Measurements from ENCODE around the gene TAS2R40.

DNA sequence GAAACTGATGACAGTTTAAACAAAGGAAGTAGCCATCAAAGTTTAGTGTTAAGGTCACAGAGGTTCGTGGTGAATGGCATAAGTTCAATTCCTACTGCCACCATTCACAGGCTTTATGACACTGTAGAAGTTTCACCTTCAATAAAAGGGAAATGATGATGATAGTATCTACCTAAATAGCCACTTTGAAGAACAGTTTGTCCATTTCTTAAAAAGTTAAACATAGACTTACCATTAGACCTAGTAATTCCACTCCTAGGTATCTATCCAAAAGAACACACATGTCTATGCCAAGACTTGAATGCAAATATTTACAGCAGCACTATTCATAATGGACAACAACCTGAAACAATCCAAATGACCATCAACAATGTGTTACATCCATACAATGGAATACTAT, 22.5 kb downstream of the TAS2R40 start:
- TF ChIP-seq, protein P1, sequence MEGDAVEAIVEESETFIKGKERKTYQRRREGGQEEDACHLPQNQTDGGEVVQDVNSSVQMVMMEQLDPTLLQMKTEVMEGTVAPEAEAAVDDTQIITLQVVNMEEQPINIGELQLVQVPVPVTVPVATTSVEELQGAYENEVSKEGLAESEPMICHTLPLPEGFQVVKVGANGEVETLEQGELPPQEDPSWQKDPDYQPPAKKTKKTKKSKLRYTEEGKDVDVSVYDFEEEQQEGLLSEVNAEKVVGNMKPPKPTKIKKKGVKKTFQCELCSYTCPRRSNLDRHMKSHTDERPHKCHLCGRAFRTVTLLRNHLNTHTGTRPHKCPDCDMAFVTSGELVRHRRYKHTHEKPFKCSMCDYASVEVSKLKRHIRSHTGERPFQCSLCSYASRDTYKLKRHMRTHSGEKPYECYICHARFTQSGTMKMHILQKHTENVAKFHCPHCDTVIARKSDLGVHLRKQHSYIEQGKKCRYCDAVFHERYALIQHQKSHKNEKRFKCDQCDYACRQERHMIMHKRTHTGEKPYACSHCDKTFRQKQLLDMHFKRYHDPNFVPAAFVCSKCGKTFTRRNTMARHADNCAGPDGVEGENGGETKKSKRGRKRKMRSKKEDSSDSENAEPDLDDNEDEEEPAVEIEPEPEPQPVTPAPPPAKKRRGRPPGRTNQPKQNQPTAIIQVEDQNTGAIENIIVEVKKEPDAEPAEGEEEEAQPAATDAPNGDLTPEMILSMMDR (IDR thresholded peaks at IDR 0.05; ENCODE audit: insufficient read depth, low read length): no peak
- no peak for TF ChIP-seq GABPA (IDR thresholded peaks at IDR 0.05; ENCODE audit: low read depth)
- no peak for TF ChIP-seq POLR2AphosphoS5 (IDR thresholded peaks at IDR 0.05; ENCODE audit: low read depth)
